ENCODE measurements around the gene PYGL. TPM values are rescaled to one million over a fixed set of nuclear protein-coding genes. Genes with fewer than 3 reads are reported as not detected.

PYGL gene
- total RNA-seq, 1 donor from 2014 or later = 71.1 TPM

GRCh38 chr14:50970886-50971781, 26.9 kb upstream of the PYGL start:
- DNase-seq (ENCODE audit: low read depth) = no peak
- TF ChIP-seq, protein P1, sequence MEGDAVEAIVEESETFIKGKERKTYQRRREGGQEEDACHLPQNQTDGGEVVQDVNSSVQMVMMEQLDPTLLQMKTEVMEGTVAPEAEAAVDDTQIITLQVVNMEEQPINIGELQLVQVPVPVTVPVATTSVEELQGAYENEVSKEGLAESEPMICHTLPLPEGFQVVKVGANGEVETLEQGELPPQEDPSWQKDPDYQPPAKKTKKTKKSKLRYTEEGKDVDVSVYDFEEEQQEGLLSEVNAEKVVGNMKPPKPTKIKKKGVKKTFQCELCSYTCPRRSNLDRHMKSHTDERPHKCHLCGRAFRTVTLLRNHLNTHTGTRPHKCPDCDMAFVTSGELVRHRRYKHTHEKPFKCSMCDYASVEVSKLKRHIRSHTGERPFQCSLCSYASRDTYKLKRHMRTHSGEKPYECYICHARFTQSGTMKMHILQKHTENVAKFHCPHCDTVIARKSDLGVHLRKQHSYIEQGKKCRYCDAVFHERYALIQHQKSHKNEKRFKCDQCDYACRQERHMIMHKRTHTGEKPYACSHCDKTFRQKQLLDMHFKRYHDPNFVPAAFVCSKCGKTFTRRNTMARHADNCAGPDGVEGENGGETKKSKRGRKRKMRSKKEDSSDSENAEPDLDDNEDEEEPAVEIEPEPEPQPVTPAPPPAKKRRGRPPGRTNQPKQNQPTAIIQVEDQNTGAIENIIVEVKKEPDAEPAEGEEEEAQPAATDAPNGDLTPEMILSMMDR (IDR thresholded peaks at IDR 0.05; ENCODE audit: insufficient read depth, low read length, severe bottlenecking) = no peak
- FAIRE-seq = no peak
- Histone ChIP-seq H3K36me3 (ENCODE audit: control insufficient read depth, insufficient read depth, low read length) (no peaks in the 10 kb centered on the region), H3K27me3 (ENCODE audit: control insufficient read depth, insufficient read depth, low read length) (peaks cover 1% of the 10 kb centered on the region), H3K4me3 (ENCODE audit: low read depth, low read length) (no peak overlapping the region)

GRCh38 chr14:50967790-50968189, 23.5 kb upstream of the PYGL start:
- peaks cover 1% of the 10 kb centered on the region for H3K27me3 ChIP-seq (ENCODE audit: control insufficient read depth, insufficient read depth, low read length)
- FAIRE-seq (no peak), DNase-seq (ENCODE audit: low read depth) (no peak)
- TF ChIP-seq, protein P1 (IDR thresholded peaks at IDR 0.05; ENCODE audit: insufficient read depth, low read length, severe bottlenecking) = no peak
- no peaks in the 10 kb centered on the region for H3K36me3 ChIP-seq (ENCODE audit: control insufficient read depth, insufficient read depth, low read length)
- H3K4me3 ChIP-seq (ENCODE audit: low read depth, low read length) = no peak overlapping the region

- H3K36me3 ChIP-seq (ENCODE audit: control insufficient read depth, insufficient read depth, low read length) = no peaks in the 10 kb centered on the region
- DNase-seq (ENCODE audit: low read depth) = no peak
- H3K27me3 ChIP-seq (ENCODE audit: control insufficient read depth, insufficient read depth, low read length) = peaks cover 1% of the 10 kb centered on the region
- TF ChIP-seq, protein P1 (IDR thresholded peaks at IDR 0.05; ENCODE audit: insufficient read depth, low read length, severe bottlenecking) = no peak
- no peak overlapping the region for H3K4me3 ChIP-seq (ENCODE audit: low read depth, low read length)
- FAIRE-seq = no peak
Observed at GRCh38 chr14:50967103-50967502, 22.8 kb upstream of the PYGL start.

- DNase-seq (ENCODE audit: low read depth) (peak; percentile 93), FAIRE-seq (no peak)
- Histone ChIP-seq H3K27me3 (ENCODE audit: control insufficient read depth, insufficient read depth, low read length) (no peaks in the 10 kb centered on the region), H3K36me3 (ENCODE audit: control insufficient read depth, insufficient read depth, low read length) (no peaks in the 10 kb centered on the region), H3K4me3 (ENCODE audit: low read depth, low read length) (no peak overlapping the region)
- TF ChIP-seq, protein P1 (IDR thresholded peaks at IDR 0.05; ENCODE audit: insufficient read depth, low read length, severe bottlenecking) = no peak
Observed at GRCh38 chr14:50964683-50965390, 20.6 kb upstream of the PYGL start.

DNA sequence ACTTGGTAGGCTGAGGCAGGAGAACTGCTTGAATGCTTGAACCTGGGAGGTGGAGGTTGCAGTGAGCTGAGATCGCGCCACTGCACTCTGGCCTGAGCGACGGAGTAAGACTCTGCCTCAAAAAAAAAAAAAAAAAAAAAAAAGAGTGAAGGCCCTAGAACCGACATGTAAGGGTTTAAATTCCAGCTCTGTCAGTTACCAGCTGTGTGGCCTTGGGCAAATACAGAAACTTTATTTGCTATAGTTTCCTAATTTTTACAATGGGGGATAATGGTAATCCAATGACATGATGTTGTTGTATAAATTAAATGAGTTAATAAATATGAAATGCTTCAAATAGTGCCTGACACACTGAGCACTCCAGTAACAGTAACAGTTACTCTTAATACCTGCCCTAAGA, 19.6 kb upstream of the PYGL start:
- no peak for DNase-seq (ENCODE audit: low read depth)
- H3K36me3 ChIP-seq (ENCODE audit: control insufficient read depth, insufficient read depth, low read length) = no peaks in the 10 kb centered on the region
- no peak for FAIRE-seq
- H3K27me3 ChIP-seq (ENCODE audit: control insufficient read depth, insufficient read depth, low read length) = no peaks in the 10 kb centered on the region
- TF ChIP-seq, protein P1 (IDR thresholded peaks at IDR 0.05; ENCODE audit: insufficient read depth, low read length, severe bottlenecking) = no peak
- H3K4me3 ChIP-seq (ENCODE audit: low read depth, low read length) = no peak overlapping the region

Data from bronchial epithelial cell (primary cell).